ENCODE measurements around the gene NOL3.

Gene NOL3

GRCh38 chr16:67195676-67196075 is 25.3 kb downstream of the NOL3 start:
- no peak overlapping the region for H3K4me3 ChIP-seq (ENCODE audit: low read depth, low read length)
- no peak for TF ChIP-seq CTCF (IDR thresholded peaks at IDR 0.05; ENCODE audit: borderline replicate concordance, insufficient read depth, low read depth, low read length)

- no peak overlapping the region for H3K4me3 ChIP-seq (ENCODE audit: low read depth, low read length)
- no peak for TF ChIP-seq CTCF (IDR thresholded peaks at IDR 0.05; ENCODE audit: borderline replicate concordance, insufficient read depth, low read depth, low read length)
Observed at GRCh38 chr16:67196881-67197280, 26.5 kb downstream of the NOL3 start.

GRCh38 chr16:67197704-67198103 is 27.4 kb downstream of the NOL3 start:
- no peak for TF ChIP-seq CTCF (IDR thresholded peaks at IDR 0.05; ENCODE audit: borderline replicate concordance, insufficient read depth, low read depth, low read length)
- no peak overlapping the region for H3K4me3 ChIP-seq (ENCODE audit: low read depth, low read length)

GRCh38 chr16:67198238-67198734 is 27.9 kb downstream of the NOL3 start:
- no peak overlapping the region for H3K4me3 ChIP-seq (ENCODE audit: low read depth, low read length)
- TF ChIP-seq CTCF (IDR thresholded peaks at IDR 0.05; ENCODE audit: borderline replicate concordance, insufficient read depth, low read depth, low read length) = peak; percentile 56; the same call in 1 of the 2 replicates

- TF ChIP-seq CTCF (IDR thresholded peaks at IDR 0.05; ENCODE audit: borderline replicate concordance, insufficient read depth, low read depth, low read length) = 0 out of 2 replicates have a peak, but pooled peaks have one; percentile 19
- no peak within 1 kb of the TSS for H3K4me3 ChIP-seq (ENCODE audit: low read depth, low read length)
Observed at GRCh38 chr16:67199011-67199807, 28.9 kb downstream of the NOL3 start, which contains the start of gene ELMO3. TSS of gene ELMO3 (plus strand) at chr16:67199131. CDS start at chr16:67199327, 196 bp downstream.

- no peak for TF ChIP-seq CTCF (IDR thresholded peaks at IDR 0.05; ENCODE audit: borderline replicate concordance, insufficient read depth, low read depth, low read length)
- H3K4me3 ChIP-seq (ENCODE audit: low read depth, low read length) = no peak overlapping the region
Observed at GRCh38 chr16:67199808-67200198, 29.5 kb downstream of the NOL3 start.

- H3K4me3 ChIP-seq (ENCODE audit: low read depth, low read length) = no peak overlapping the region
- TF ChIP-seq CTCF (IDR thresholded peaks at IDR 0.05; ENCODE audit: borderline replicate concordance, insufficient read depth, low read depth, low read length) = no peak
Observed at GRCh38 chr16:67200491-67200890, 30.2 kb downstream of the NOL3 start.
